Measurements from ENCODE around the gene ANKRD31. TPM values are rescaled to one million over a fixed set of nuclear protein-coding genes. Genes with fewer than 3 reads are reported as not detected.
"Not testable (repeated sequence)": the region's sequence is repeated elsewhere in the genome, so short reads cannot be mapped to it uniquely, and the experiment has no call there.

ANKRD31 gene
- total and polyA plus RNA-seq, 12 donors, result 0.06 to 0.88 (median 0.42) TPM

- Histone ChIP-seq H3K27ac (no peak overlapping the region), H3K27me3 (no peaks in the 10 kb centered on the region), H3K4me3 (no peak overlapping the region), H3K36me3 (replicated peaks in 1 of 2) (no peaks in the 10 kb centered on the region), H3K9me3 (replicated peaks in 1 of 3) (no peaks in the 10 kb centered on the region), H3K4me1 (replicated peaks in 1 of 2) (no peaks in the 10 kb centered on the region)
- DNase-seq, result no peak
- intact Hi-C loops (cut with DNase I), result no loop called here
- TF ChIP-seq CTCF (IDR thresholded peaks at IDR 0.05), result no peak
- no peak for TF ChIP-seq POLR2A (IDR thresholded peaks at IDR 0.05)
- WGBS, 4 donors, result 63 to 90% (median 79%) methylated on average over 1 of the region's 1 CpG
These were observed 147.5 kb downstream of the ANKRD31 start for GRCh38 chr5:75089137-75089536.

- WGBS, 4 donors, result 59 to 69% (median 64%) methylated on average over 3 of the region's 3 CpGs
- H3K36me3 ChIP-seq (replicated peaks in 1 of 2), result no peaks in the 10 kb centered on the region
- no peak overlapping the region for H3K27ac ChIP-seq
- no peaks in the 10 kb centered on the region for H3K4me1 ChIP-seq (replicated peaks in 1 of 2)
- no peaks in the 10 kb centered on the region for H3K27me3 ChIP-seq
- TF ChIP-seq CTCF (IDR thresholded peaks at IDR 0.05), result no peak
- no peak for TF ChIP-seq POLR2A (IDR thresholded peaks at IDR 0.05)
- intact Hi-C loops (cut with DNase I), result no loop called here
- no peak for DNase-seq
- H3K4me3 ChIP-seq, result no peak overlapping the region
- no peaks in the 10 kb centered on the region for H3K9me3 ChIP-seq (replicated peaks in 1 of 3)
These were observed 148.0 kb downstream of the ANKRD31 start for GRCh38 chr5:75088648-75089047.

- no peaks in the 10 kb centered on the region for H3K9me3 ChIP-seq (replicated peaks in 1 of 3)
- no peak for DNase-seq
- intact Hi-C loops (cut with DNase I), result no loop called here
These were observed 155.2 kb downstream of the ANKRD31 start for GRCh38 chr5:75081510-75081909.

GRCh38 chr5:75079346-75079745 is 157.3 kb downstream of the ANKRD31 start:
- H3K4me3 ChIP-seq; H3K36me3 ChIP-seq (replicated peaks in 1 of 2); H3K9me3 ChIP-seq (replicated peaks in 1 of 3); H3K4me1 ChIP-seq (replicated peaks in 1 of 2); H3K27ac ChIP-seq; DNase-seq; H3K27me3 ChIP-seq; intact Hi-C loops (cut with DNase I): not testable (repeated sequence)
- WGBS, 4 donors, result 93 to 96% (median 95%) methylated on average over 3 of the region's 3 CpGs

More at GRCh38 chr5:75081510-75081909, 155.2 kb downstream of the ANKRD31 start:
- Histone ChIP-seq H3K4me1 (replicated peaks in 1 of 2) (no peaks in the 10 kb centered on the region), H3K4me3 (no peak overlapping the region), H3K27ac (no peak overlapping the region), H3K27me3 (no peaks in the 10 kb centered on the region), H3K36me3 (replicated peaks in 1 of 2) (no peaks in the 10 kb centered on the region)
- TF ChIP-seq POLR2A (IDR thresholded peaks at IDR 0.05) (no peak), CTCF (IDR thresholded peaks at IDR 0.05) (no peak)
- WGBS, 4 donors, result 82 to 93% (median 90%) methylated on average over 2 of the region's 2 CpGs

- TF ChIP-seq CTCF (IDR thresholded peaks at IDR 0.05), result no peak
- TF ChIP-seq POLR2A (IDR thresholded peaks at IDR 0.05), result no peak
- 82 to 89% (median 86%) methylated on average over 5 of the region's 5 CpGs for WGBS, 4 donors
- intact Hi-C loops (cut with DNase I), result no loop called here
- Histone ChIP-seq H3K36me3 (replicated peaks in 1 of 2) (no peaks in the 10 kb centered on the region), H3K4me1 (replicated peaks in 1 of 2) (no peaks in the 10 kb centered on the region), H3K27ac (no peak overlapping the region), H3K4me3 (no peak overlapping the region), H3K27me3 (no peaks in the 10 kb centered on the region), H3K9me3 (replicated peaks in 1 of 3) (no peaks in the 10 kb centered on the region)
- no peak for DNase-seq
These were observed 158.7 kb downstream of the ANKRD31 start for GRCh38 chr5:75078027-75078426.

All from adrenal gland (tissue), 12 donors.